ENCODE data around the gene REEP6.

- TF ChIP-seq, protein P1, sequence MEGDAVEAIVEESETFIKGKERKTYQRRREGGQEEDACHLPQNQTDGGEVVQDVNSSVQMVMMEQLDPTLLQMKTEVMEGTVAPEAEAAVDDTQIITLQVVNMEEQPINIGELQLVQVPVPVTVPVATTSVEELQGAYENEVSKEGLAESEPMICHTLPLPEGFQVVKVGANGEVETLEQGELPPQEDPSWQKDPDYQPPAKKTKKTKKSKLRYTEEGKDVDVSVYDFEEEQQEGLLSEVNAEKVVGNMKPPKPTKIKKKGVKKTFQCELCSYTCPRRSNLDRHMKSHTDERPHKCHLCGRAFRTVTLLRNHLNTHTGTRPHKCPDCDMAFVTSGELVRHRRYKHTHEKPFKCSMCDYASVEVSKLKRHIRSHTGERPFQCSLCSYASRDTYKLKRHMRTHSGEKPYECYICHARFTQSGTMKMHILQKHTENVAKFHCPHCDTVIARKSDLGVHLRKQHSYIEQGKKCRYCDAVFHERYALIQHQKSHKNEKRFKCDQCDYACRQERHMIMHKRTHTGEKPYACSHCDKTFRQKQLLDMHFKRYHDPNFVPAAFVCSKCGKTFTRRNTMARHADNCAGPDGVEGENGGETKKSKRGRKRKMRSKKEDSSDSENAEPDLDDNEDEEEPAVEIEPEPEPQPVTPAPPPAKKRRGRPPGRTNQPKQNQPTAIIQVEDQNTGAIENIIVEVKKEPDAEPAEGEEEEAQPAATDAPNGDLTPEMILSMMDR (IDR thresholded peaks at IDR 0.05; ENCODE audit: control extremely low read depth in 1 of 3, insufficient read depth in 1 of 3, low read depth in 1 of 3, low read length in 3 of 3) = no peak
- TF ChIP-seq ZNF274 (IDR thresholded peaks at IDR 0.05; ENCODE audit: borderline replicate concordance, extremely low read depth, low read length) = no peak
- TF ChIP-seq SRF (IDR thresholded peaks at IDR 0.05; ENCODE audit: low read depth, low read length) = no peak
- no peak for TF ChIP-seq POLR2A (IDR thresholded peaks at IDR 0.05; ENCODE audit: control extremely low read depth in 1 of 2, low read depth in 2 of 2, low read length in 2 of 2)
- TF ChIP-seq CEBPB (IDR thresholded peaks at IDR 0.05; ENCODE audit: low read depth, low read length) = no peak
- TF ChIP-seq RAD21 (IDR thresholded peaks at IDR 0.05 in 1 of 2, conservative IDR thresholded peaks at IDR 0.05 in 1 of 2; ENCODE audit: low read depth in 2 of 2, low read length in 2 of 2) = no peak
- TF ChIP-seq RBBP5 (IDR thresholded peaks at IDR 0.05; ENCODE audit: borderline replicate concordance, low read depth, low read length) = no peak
- no peak for TF ChIP-seq SIN3A (conservative IDR thresholded peaks at IDR 0.05 in 1 of 2, IDR thresholded peaks at IDR 0.05 in 1 of 2; ENCODE audit: low read depth in 1 of 2, low read length in 2 of 2)
- TF ChIP-seq HDAC2 (IDR thresholded peaks at IDR 0.05; ENCODE audit: borderline replicate concordance in 1 of 2, low read depth in 2 of 2, low read length in 2 of 2) = no peak
- no peak for TF ChIP-seq GABPA (IDR thresholded peaks at IDR 0.05; ENCODE audit: borderline replicate concordance, insufficient read depth, low read length)
These were observed 20.6 kb downstream of the REEP6 start for GRCh38 chr19:1511318-1512317.

All from H1 (cell line).